Large intestine (tissue), 3 donors: ENCODE results near the gene ARHGAP1. TPM values are rescaled to one million over a fixed set of nuclear protein-coding genes. Genes with fewer than 3 reads are reported as not detected.

Experiments
- DNase-seq, 2 donors: peaks; one replicate each; pipeline versions ENCODE4 v3.0.0 to v3.0.0-alpha.2; 2013
- H3K27ac ChIP-seq: one replicate; pipeline ENCODE4 v1.5.1; 2013; ENCODE audit warnings: low read length
- H3K27me3 ChIP-seq: 2 replicates; pipeline ENCODE4 v1.6.1; 2013; ENCODE audit warnings: low read length; ENCODE audit not compliant: control insufficient read depth, insufficient read depth
- H3K36me3 ChIP-seq: 2 replicates; pipeline ENCODE4 v1.6.1; 2013; ENCODE audit warnings: low read length; ENCODE audit not compliant: control insufficient read depth, insufficient read depth
- H3K4me1 ChIP-seq: one replicate; pipeline ENCODE4 v1.6.1; 2013; ENCODE audit warnings: low read length; ENCODE audit not compliant: control insufficient read depth, insufficient read depth
- H3K4me3 ChIP-seq: one replicate; pipeline ENCODE4 v1.5.1; 2013; ENCODE audit warnings: low read length
- H3K9me3 ChIP-seq: one replicate; pipeline ENCODE4 v1.6.1; 2013; ENCODE audit warnings: mild to moderate bottlenecking, low read depth, low read length, moderate library complexity; ENCODE audit not compliant: control insufficient read depth
- WGBS: methylation state at CpG from one replicate; pipeline ENCODE4 v1.1.5; 2013; ENCODE audit warnings: low lambda C conversion rate; ENCODE audit not compliant: insufficient coverage; 5-methylcytosine and 5-hydroxymethylcytosine counted together
- polyA plus RNA-seq: library from polyadenylated mRNA; unstranded; fragments of 120-200 nt; gene quantifications from one replicate; pipeline ENCODE4 v1.2.1, GENCODE V29; 2013

The ARHGAP1 gene
- polyA plus RNA-seq, 1 donor, result 47.2 TPM

DNA sequence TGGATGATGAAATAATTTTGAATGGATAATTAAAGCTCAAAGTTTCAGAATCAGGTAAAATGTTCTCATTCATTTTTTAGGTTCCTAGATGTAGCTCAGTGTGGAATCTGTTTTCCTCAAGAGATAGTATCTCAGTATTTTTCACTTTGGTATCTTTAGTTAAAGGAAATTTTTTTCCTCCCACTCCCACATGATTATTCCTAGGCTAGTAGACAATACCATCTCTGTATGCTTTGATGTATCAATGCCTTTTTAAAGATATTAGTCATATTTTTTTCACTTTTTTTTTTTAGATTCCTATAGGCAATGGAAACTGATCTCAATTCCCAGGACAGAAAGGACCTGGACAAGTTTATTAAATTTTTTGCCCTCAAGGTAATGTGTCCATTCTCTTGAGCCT, 56.4 kb downstream of the ARHGAP1 start:
- Histone ChIP-seq H3K4me1 (peaks cover 14% of the 10 kb centered on the region), H3K9me3 (no peaks in the 10 kb centered on the region), H3K27ac (no peak overlapping the region), H3K36me3 (peaks cover 35% of the 10 kb centered on the region), H3K4me3 (no peak overlapping the region), H3K27me3 (no peaks in the 10 kb centered on the region)
- no peak for DNase-seq

DNA sequence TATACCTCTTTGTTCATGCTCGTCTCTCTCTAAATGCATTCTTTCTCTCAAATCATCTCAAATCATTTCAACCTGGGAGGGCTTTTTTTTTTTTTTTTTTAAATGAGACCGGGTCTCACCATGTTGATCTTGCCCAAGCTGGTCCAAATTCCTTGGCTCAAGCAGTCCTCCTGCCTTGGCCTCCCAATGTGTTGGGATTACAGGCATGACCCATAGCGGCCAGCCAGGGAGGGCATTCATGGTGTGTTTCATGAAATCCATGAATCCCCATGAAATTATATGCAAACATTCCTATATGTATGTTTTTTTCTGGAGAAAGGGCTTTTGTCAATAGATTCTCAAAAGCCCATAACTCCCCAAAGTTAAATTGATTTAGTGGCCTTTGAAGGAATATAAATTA, 56.9 kb downstream of the ARHGAP1 start:
- peaks cover 14% of the 10 kb centered on the region for H3K4me1 ChIP-seq
- no peaks in the 10 kb centered on the region for H3K27me3 ChIP-seq
- no peaks in the 10 kb centered on the region for H3K9me3 ChIP-seq
- H3K36me3 ChIP-seq, result peaks cover 35% of the 10 kb centered on the region
- H3K27ac ChIP-seq, result no peak overlapping the region
- no peak overlapping the region for H3K4me3 ChIP-seq
- 88% methylated on average over 1 of the region's 3 CpGs for WGBS
- DNase-seq, result no peak

DNA sequence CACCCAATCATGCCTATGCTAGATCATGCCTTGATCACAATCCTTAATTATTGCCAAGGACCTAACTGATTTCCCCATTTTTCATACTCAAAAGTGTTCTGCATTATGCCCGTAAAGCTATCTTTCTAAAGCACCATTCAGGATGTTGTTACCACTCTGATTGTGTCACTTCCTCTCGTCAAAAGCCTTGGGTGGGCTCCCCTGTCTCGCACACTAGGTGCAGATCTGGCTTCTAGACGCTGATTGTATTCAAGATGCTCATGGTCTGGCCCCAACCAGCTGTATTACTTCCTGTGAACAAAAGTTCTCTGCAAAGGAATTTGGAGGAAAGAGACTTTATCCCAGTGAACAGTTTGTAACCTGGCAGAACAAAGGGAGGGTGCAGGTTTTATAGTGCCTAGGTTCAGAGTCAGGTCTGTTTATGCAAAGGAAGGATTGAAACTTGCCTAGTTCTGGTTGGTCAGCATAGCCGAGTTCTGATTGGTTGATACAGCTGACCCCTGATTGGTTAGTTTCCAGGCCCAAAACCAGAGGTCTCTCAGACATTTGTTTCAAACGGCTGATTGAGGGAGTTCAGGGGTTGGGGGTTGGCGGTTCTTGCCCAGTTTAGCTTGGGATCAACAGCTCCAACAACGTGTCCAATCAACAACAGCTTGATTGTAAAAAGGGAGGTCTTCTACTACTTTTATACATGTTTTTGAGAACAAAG, 57.6 kb downstream of the ARHGAP1 start:
- H3K36me3 ChIP-seq, result peaks cover 29% of the 10 kb centered on the region
- no peak overlapping the region for H3K4me3 ChIP-seq
- peaks cover 14% of the 10 kb centered on the region for H3K4me1 ChIP-seq
- H3K27ac ChIP-seq, result no peak overlapping the region
- H3K27me3 ChIP-seq, result no peaks in the 10 kb centered on the region
- no peaks in the 10 kb centered on the region for H3K9me3 ChIP-seq
- DNase-seq, result no peak
- WGBS, result 94% methylated on average over 3 of the region's 8 CpGs

DNA sequence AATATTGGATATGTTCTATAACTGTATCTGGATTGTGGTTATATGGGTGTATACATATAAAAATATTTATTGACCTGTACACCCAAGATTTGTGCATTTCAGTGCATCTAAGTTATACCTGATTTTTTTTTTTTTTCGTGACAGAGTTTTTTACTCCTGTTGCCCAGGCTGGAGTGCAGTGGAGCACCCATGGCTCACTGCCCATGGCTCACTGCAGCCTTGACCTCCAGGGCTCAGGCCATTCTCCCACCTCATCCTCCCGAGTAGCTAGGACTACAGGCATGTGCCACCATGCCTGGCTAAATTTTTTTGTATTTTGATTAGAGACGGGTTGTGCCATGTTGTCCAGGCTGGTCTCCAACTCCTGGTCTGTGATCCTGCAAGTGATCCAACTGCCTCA, 58.8 kb downstream of the ARHGAP1 start:
- no peak overlapping the region for H3K4me3 ChIP-seq
- H3K27me3 ChIP-seq, result no peaks in the 10 kb centered on the region
- H3K36me3 ChIP-seq, result peaks cover 20% of the 10 kb centered on the region
- no CpG with 5 or more reads among the region's 3 CpGs for WGBS
- H3K27ac ChIP-seq, result no peak overlapping the region
- H3K9me3 ChIP-seq, result no peaks in the 10 kb centered on the region
- DNase-seq, result no peak
- H3K4me1 ChIP-seq, result peaks cover 14% of the 10 kb centered on the region

DNA sequence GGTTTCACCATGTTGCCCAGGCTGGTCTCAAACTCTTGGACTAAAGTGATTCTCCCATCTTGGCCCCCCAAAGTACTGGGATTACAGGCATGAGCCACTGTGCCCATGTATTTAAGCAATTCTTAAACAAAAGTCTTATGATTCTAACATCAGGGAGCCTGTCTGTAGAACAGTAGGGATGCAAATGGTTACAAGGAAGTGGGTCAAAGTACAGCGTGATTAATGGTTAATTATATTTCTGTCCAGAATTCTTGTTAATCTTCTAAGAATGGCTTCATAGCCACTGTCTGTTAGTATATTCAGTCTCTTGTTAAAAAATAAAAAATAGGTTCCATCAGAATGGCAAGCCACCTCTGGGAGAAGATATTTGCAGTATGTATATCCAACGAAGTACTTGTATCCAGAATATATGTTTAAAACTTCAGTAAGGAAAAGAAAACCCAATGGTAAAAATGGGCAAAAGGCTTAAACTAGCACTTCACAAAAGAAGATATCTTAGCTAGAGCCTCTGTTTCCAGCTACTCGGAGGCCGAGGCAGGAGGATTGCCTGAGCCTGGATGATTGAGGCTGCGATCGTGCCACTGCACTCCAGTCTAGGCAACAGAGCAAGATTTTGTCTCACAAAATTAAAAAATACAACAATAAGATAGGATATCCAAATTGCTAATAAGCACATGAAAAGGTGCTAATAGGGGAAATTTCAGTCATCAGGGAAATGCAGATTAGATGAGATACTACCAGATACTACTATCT, 60.2 kb downstream of the ARHGAP1 start:
- Histone ChIP-seq H3K4me3 (no peak overlapping the region), H3K27ac (peak overlapping the region; percentile 83)
- WGBS, result 50% methylated on average over 1 of the region's 6 CpGs

DNA sequence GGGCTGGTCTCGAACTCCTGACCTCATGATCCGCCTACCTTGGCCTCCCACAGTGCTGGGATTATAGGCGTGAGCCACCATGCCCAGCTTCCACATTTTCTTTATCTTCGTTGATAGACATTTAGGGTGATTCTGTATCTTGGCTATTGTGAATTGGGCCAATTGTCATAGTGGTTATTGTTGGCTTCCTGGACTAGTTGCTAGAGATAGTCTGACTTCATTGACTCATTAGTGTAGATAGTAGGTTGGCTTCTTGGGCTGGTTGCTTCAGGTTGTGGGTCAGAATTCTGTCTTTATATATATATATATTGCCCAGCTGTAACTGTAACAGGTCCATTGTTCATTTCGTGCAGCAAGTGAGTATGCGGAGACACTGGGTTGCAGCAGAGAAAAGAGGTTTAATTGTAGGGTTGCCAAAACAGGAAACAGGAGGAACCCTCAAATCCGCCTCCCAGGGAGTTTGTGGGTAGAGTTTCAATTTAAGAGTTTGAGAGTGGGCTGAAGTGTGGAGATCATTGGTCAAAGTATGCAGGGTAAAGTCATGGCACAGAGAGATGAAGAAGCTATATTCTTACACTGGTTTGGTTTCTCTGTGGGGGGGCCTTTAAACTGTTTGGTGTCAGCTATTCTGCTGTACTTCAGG, 61.1 kb downstream of the ARHGAP1 start:
- Histone ChIP-seq H3K27me3 (no peaks in the 10 kb centered on the region), H3K36me3 (peaks cover 9% of the 10 kb centered on the region), H3K9me3 (no peaks in the 10 kb centered on the region), H3K4me3 (no peak overlapping the region), H3K27ac (peak overlapping the region; percentile 83), H3K4me1 (peaks cover 14% of the 10 kb centered on the region)
- WGBS, result no CpG with 5 or more reads among the region's 7 CpGs
- DNase-seq, result no peak

More for the DNA sequence above, 60.2 kb downstream of the ARHGAP1 start:
- Histone ChIP-seq H3K9me3 (no peaks in the 10 kb centered on the region), H3K27me3 (no peaks in the 10 kb centered on the region), H3K4me1 (peaks cover 14% of the 10 kb centered on the region), H3K36me3 (peaks cover 12% of the 10 kb centered on the region)
- DNase-seq, result peak; percentile 54 to 86

DNA sequence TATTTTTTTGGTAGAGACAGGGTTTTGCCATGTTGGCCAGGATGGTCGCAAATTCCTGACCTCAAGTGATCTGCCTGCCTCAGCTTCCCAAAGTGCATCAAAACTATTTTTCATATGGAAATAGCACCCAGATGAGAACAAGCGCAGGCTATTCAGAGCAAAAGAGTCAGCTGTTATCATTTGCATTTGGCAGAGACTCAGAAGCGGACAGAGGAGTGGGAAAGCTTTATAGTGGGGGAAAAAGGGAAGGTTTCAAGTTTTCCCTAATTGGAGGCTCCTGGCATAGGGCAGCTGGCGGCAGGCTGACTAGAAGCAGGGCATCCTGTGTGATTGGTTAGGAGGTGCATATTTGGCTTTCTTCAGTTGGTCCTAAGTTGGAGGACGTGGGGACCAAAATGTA, 62.9 kb downstream of the ARHGAP1 start:
- Histone ChIP-seq H3K36me3 (peaks cover 5% of the 10 kb centered on the region), H3K27me3 (no peaks in the 10 kb centered on the region), H3K9me3 (no peaks in the 10 kb centered on the region), H3K4me1 (peaks cover 14% of the 10 kb centered on the region), H3K27ac (no peak overlapping the region), H3K4me3 (no peak overlapping the region)
- 100% methylated on average over 1 of the region's 5 CpGs for WGBS
- DNase-seq, result no peak

DNA sequence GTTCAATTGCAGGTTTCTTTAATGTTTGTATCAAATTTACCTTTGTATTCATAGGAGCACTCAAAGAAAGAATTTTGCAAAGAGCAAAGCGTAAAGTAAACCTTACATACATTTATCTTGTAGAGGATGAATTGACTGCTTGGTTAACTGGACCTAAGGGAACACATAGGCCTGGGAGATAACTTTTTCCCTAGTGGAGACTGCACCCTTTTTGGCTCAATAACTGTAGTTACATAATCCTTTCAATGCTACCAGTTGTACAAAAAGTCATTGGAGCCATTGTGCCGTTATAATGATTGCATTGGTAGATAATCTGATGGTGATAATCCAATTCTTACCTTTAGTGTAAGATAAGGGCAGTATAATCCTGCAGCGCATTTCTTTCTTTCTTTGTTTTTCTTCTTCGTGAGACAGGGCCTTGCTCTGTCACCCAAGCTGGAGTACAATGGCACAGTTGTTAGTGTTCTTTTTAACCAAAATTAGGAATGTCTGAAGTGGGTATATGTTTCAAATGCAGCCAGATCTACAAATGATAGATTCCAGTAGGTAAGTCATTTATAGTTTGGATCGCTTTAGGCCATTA, 64.8 kb downstream of the ARHGAP1 start:
- Histone ChIP-seq H3K4me3 (no peak overlapping the region), H3K27ac (no peak overlapping the region), H3K9me3 (no peaks in the 10 kb centered on the region), H3K4me1 (peaks cover 14% of the 10 kb centered on the region), H3K27me3 (no peaks in the 10 kb centered on the region), H3K36me3 (peaks cover 16% of the 10 kb centered on the region)
- no peak for DNase-seq
- WGBS, result 100% methylated on average over 2 of the region's 5 CpGs

DNA sequence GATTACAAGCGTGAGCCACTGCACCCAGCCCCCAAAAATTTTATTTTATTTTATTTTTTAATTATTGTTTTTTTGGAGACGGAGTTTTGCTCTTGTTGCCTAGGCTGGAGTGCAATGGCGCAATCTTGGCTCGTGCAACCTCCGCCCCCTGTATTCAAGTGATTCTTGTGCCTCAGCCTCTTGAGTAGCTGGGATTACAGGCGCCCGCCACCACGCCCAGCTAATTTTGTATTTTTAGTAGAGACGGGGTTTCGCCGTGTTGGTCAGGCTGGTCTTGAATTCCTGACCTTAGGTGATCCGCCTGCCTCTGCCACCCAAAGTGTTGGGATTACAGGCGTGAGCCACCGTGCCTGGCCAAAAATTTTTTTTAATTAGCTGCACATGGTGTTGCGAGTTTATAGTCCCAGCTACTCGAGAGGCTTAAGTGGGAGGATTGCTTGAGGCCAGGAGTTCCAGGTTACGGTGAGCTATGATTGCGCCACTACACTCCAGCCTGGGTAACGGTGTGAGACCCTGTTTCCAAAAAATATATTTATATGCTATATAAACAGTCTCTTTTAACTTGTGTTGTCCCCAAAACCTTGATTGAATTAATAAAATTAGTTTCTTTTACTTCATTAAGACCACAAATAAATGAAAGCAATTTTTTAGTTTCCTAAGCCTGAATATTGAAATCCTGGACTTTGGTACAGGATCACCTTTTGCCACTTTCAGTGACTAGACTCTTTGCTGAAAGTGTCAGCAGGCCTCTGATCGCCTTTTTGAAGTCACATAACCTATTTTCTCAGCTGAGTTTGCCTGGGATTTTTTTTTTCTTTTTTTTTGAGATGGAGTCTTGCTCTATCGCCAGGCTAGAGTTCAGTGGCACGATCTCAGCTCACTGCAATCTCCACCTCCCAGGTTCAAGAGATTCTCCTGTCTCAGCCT, 66.9 kb downstream of the ARHGAP1 start:
- Histone ChIP-seq H3K36me3 (peaks cover 30% of the 10 kb centered on the region), H3K4me3 (no peak overlapping the region), H3K27ac (no peak overlapping the region), H3K4me1 (no peaks in the 10 kb centered on the region), H3K9me3 (no peaks in the 10 kb centered on the region), H3K27me3 (no peaks in the 10 kb centered on the region)
- 82% methylated on average over 2 of the region's 22 CpGs for WGBS
- peak in 1 of 2 donors; percentile 52 for DNase-seq
